Progenitor cell of endocrine pancreas (in vitro differentiated cells): ENCODE measurements around the gene SIRPA. TPM values are rescaled to one million over a fixed set of nuclear protein-coding genes. Genes with fewer than 3 reads are reported as not detected.

Experiments used
- DNase-seq: peaks from one replicate; pipeline ENCODE4 v3.0.0; 2021; ENCODE audit warnings: low spot score; ENCODE audit not compliant: unreplicated experiment
- H3K27ac Mint-ChIP-seq: 2 replicates; pipeline ENCODE4 v1.8.0; 2021; ENCODE audit warnings: mild to moderate bottlenecking, moderate library complexity, mixed read lengths
- H3K27me3 Mint-ChIP-seq: 2 replicates; pipeline ENCODE4 v1.8.0; 2021; ENCODE audit warnings: mixed read lengths
- H3K36me3 Mint-ChIP-seq: 2 replicates; pipeline ENCODE4 v1.8.0; 2022; ENCODE audit warnings: mixed read lengths; ENCODE audit not compliant: insufficient read depth
- H3K4me1 Mint-ChIP-seq: 2 replicates; pipeline ENCODE4 v1.8.0; 2021; ENCODE audit warnings: low read depth, mixed read lengths
- H3K4me3 Mint-ChIP-seq: 2 replicates; pipeline ENCODE4 v1.8.0; 2021; ENCODE audit warnings: low read depth, mild to moderate bottlenecking, moderate library complexity, mixed read lengths
- H3K9me3 Mint-ChIP-seq: 2 replicates; pipeline ENCODE4 v1.8.0; 2021; ENCODE audit warnings: low read depth, mixed read lengths
- CTCF ChIP-seq: fragments of 200-600 bp; sonication (generic); IDR thresholded peaks from one replicate; pipeline ENCODE4 v1.5.0; 2021; ENCODE audit warnings: antibody characterized with exemption, mild to moderate bottlenecking; ENCODE audit not compliant: unreplicated experiment
- total RNA-seq: library from RNA; stranded (reverse); gene quantifications from 2 replicates; pipeline ENCODE4 v1.2.1, GENCODE V29; 2021

The SIRPA gene
- total RNA-seq, 1 donor from 2014 or later = 16.2 TPM

GRCh38 chr20:1881240-1881835 is 13.9 kb upstream of the SIRPA start:
- H3K4me1 Mint-ChIP-seq = peaks cover 14% of the 10 kb centered on the region
- DNase-seq = no peak

DNA sequence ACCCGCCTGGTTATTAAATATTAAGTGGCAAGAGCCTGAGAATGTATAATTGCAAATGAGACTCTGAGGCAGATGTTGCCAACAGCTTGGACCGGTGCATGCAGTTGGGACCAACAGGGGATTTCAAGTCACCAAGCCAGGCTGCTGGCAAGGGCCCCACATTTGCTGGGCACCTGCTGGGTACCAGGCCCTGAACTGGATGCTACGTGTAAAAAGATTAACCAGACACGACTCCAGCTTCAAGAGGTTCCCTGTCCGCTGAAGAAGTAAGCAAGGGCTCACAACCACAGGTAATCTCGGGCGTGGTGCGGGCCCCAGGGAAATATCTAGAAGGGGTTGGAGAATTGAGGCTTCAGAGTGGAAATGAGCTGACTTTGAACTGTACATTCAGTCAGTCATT is 13.2 kb upstream of the SIRPA start:
- no peaks in the 10 kb centered on the region for H3K36me3 Mint-ChIP-seq
- H3K27me3 Mint-ChIP-seq = peaks cover 16% of the 10 kb centered on the region
- H3K4me1 Mint-ChIP-seq = peaks cover 19% of the 10 kb centered on the region
- DNase-seq = no peak
- no peak for TF ChIP-seq CTCF
- no peaks in the 10 kb centered on the region for H3K9me3 Mint-ChIP-seq
- H3K4me3 Mint-ChIP-seq = no peak overlapping the region
- no peak overlapping the region for H3K27ac Mint-ChIP-seq

More at GRCh38 chr20:1881240-1881835, 13.9 kb upstream of the SIRPA start:
- no peak overlapping the region for H3K4me3 Mint-ChIP-seq
- TF ChIP-seq CTCF = no peak
- H3K27ac Mint-ChIP-seq = no peak overlapping the region
- no peaks in the 10 kb centered on the region for H3K36me3 Mint-ChIP-seq
- no peaks in the 10 kb centered on the region for H3K9me3 Mint-ChIP-seq
- peaks cover 16% of the 10 kb centered on the region for H3K27me3 Mint-ChIP-seq

GRCh38 chr20:1883986-1884385 is 11.2 kb upstream of the SIRPA start:
- DNase-seq = no peak
- H3K27ac Mint-ChIP-seq = no peak overlapping the region
- H3K27me3 Mint-ChIP-seq = peaks cover 28% of the 10 kb centered on the region
- no peaks in the 10 kb centered on the region for H3K9me3 Mint-ChIP-seq
- H3K4me1 Mint-ChIP-seq = peaks cover 19% of the 10 kb centered on the region
- TF ChIP-seq CTCF = no peak
- no peaks in the 10 kb centered on the region for H3K36me3 Mint-ChIP-seq
- H3K4me3 Mint-ChIP-seq = no peak overlapping the region

DNA sequence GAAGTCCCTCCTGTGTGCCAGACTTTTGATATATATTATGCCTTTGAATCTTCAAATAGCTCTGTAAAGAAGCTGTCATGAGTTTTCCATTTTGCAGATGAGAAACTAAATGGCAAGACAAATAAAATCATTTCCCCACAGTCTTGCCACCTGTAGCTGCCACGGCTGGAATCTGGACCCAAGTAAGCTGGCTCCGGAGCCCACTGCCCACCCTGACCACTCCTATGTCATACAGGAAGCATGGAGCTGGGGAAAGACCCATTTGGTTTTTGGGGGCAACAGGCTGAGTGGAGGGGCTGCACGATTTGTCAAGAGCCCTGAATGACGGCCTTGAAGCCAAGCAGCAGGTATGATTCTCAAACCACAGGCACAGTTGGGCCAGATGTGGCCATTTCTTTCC is 10.0 kb upstream of the SIRPA start:
- Mint-ChIP-seq H3K4me1 (peaks cover 20% of the 10 kb centered on the region), H3K27ac (no peak overlapping the region), H3K4me3 (no peak overlapping the region), H3K9me3 (no peaks in the 10 kb centered on the region), H3K27me3 (peaks cover 28% of the 10 kb centered on the region), H3K36me3 (no peaks in the 10 kb centered on the region)
- no peak for TF ChIP-seq CTCF
- no peak for DNase-seq

DNA sequence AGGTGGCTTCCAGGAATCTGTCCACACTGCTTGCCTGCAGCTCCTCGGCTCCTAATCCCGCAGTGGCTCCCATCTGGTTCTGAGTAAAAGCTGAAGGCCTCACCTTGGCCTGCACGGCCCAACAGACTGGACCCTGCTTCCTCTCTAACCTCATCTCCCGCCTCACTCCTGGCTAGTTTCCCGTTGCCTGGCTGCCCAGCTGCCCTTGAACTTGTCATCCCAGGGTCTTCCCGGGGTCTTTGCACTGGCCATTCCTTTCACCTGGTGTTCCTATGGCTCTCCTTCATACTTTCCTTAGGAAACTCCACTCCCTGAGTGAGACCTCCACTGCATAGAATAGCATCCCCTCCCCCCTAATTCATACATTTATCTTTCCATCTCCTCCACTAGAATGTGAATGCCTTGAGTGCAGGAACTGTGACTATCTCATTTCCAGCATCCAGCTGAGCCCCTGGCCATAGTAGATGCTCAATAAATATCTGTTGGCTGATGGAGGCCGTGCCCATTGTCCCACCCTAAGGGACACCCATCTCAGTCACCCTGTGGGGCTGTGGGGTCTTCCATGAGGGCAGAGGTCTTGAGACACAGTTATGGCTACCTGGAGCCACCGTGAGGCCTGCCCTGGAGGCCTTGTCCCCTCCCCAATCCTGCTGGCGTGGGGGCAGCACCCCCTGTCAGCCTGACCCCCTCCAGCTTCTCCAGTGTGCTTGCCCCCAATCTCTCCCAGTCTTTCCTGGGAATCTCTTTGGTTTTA is 9.1 kb upstream of the SIRPA start:
- DNase-seq = no peak
- peaks cover 25% of the 10 kb centered on the region for H3K27me3 Mint-ChIP-seq
- no peak overlapping the region for H3K27ac Mint-ChIP-seq
- TF ChIP-seq CTCF = no peak
- peaks cover 21% of the 10 kb centered on the region for H3K4me1 Mint-ChIP-seq
- H3K36me3 Mint-ChIP-seq = no peaks in the 10 kb centered on the region
- no peak overlapping the region for H3K4me3 Mint-ChIP-seq
- H3K9me3 Mint-ChIP-seq = no peaks in the 10 kb centered on the region
